Stimulated activated CD8-positive, alpha-beta memory T cell treated with anti-CD3 and anti-CD28 coated beads, Interleukin-12 subunit alpha, Interleukin-12 subunit beta, amount 100 ng/mL, for 1 hour (primary cell): ENCODE data around the gene STON1.
"Not testable (repeated sequence)": the region's sequence is repeated elsewhere in the genome, so short reads cannot be mapped to it uniquely, and the experiment has no call there.

Experiments used
- DNase-seq: peaks from one replicate; pipeline ENCODE4 v3.0.0-alpha.2; 2020; ENCODE audit warnings: low read depth

Gene STON1

DNA sequence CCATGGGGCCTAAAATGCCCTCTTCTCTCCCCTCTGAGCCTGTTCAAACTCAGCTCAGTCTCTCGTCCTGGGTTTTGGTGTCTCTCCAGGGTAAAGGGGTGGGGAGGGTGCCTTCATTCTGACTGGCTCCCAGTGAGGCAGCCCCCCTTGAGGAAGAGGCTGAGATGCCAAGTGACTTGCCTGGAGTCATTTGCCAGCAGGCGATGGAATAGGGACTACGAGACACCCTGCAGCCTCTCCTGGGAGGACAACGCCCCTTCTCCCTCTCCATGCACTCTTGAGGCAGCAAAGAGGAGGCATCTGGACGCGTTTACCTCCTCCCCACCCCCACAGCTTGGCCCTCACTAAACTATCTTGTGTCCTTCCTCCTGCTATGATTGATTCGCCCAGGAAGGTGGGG, 760 bp upstream of the STON1 start:
- no peak for DNase-seq

- no peak for DNase-seq
These were observed 300 bp upstream of the STON1 start for GRCh38 chr2:48529676-48530032.

GRCh38 chr2:48531141-48531648, 1.2 kb downstream of the STON1 start:
- no peak for DNase-seq

GRCh38 chr2:48532174-48532573, 2.2 kb downstream of the STON1 start:
- no peak for DNase-seq

GRCh38 chr2:48532824-48533223, 2.9 kb downstream of the STON1 start:
- DNase-seq: no peak

GRCh38 chr2:48534781-48535180, 4.8 kb downstream of the STON1 start:
- no peak for DNase-seq

GRCh38 chr2:48540237-48540935, 10.4 kb downstream of the STON1 start:
- DNase-seq: no peak

DNA sequence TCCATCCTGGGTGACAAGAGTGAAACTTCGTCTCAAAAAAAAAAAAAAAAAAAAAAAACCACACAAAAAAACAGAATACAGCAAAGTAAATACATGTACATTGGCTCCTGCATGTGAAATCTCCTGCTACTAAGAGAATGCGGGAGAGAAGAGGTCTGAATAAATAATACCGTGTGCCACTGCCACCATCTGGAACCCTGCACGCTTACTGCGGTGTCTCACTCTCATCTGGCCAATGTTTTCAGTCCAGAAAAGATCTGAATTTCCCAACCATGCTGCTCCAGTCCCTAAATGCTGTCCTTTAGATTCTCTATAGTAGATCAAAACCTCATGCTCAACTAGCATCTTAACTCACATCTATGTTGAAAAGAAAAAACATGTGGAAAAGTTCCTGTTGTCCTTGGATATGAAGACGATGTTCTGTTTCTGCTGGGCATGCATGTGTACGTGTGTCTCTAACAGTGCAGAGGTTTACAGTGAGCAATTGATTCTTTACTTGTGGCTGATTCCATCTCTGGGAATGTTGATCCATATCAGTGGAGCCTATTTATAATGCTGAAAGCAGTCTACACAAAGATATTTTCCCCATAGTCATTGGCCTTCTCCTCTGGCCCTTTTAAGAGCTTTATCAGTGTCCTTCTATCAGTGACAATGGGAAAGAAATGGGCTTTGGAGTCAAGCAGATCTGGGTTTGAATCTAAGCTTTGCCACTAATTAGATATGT, 11.9 kb downstream of the STON1 start:
- DNase-seq: no peak

DNA sequence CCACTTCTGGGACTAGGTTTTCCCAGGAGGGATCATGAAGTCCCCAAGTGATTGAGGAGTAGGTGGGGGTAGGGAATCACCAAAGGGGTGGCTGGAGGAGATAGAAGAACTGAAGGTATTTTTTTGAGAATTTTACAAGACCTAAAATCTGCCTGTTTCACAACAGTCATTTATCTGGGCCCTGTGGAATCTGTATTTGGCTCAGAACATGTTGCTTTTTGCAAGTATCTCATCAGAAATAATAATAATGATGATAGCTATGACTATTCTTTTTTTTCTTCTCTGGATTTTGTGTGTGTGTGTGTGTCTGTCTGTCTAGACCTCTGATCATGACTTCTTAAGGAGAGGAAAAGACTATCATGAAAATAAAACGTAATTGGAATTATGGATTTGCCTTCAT, 13.9 kb downstream of the STON1 start:
- no peak for DNase-seq

GRCh38 chr2:48545244-48545643, 15.3 kb downstream of the STON1 start:
- DNase-seq: no peak

DNA sequence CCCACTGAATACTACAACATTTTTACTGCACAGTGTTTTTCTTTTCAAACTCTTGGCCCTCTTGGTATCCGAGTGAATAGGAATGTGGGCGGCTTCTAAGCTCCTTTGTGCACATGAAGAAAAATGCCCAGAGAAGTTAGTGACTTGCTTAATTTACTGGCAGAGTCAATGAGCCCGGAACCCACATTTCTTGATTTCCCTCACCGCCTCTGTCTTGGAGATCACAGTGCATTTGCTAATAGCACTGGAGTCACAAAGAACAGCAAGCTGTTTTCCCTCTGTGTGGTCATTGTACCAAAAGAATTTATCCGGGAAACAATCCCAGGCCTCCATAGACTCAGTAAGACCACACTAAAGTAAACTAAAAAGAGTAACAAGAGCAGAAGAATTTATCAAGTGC, 18.9 kb downstream of the STON1 start:
- no peak for DNase-seq

- DNase-seq: no peak
These were observed 20.0 kb downstream of the STON1 start for GRCh38 chr2:48549972-48550371.

DNA sequence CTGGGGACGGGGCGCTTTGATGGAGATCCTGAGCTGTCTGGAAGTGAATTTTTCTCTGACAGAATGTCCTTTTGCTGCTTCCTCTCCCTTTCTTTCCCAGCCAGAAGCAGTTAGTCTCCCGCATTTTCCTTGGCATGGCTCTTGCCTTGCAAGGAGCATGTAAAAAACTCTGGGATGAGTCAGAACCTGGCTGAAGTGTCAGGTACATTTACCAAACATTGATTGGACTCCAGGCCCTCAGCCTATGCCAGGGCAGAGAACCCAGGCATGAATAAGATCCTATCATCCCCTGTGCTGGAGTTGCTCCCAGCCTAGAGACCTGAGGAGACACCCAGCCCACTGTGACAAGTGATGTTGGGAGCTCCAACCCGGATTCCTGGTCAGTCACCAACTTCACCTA, 21.6 kb downstream of the STON1 start:
- no peak for DNase-seq

DNA sequence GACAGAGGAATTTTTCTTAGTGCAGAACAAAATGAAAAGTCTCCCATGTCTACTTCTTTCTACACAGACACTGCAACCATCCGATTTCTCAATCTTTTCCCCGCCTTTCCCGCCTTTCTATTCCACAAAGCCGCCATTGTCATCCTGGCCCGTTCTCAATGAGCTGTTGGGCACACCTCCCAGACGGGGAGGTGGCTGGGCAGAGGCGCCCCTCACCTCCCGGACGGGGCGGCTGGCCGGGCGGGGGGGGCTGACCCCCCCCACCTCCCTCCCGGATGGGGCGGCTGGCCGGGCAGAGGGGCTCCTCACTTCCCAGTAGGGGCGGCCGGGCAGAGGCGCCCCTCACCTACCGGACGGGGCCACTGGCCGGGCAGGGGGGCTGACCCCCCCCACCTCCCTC, 25.1 kb downstream of the STON1 start:
- not testable (repeated sequence) for DNase-seq

DNA sequence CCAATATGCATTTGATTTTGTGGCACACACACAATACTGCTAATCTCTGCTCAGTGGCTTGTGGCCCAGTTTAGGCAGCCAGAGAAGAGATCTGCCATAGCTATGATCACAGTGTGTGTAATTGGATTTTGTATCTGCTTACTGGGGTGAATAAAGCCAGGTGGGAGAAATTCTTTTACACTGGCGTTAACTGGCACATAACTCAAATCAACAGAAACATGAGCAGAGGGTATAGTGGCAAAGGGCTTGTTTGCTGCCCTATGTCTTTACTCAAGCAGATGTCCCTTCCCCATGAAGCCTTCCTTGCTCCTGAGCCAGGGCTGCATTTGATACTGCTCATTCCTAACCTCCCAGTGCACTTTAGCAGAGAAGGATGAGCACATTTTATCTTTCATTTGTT, 28.5 kb downstream of the STON1 start:
- no peak for DNase-seq

DNA sequence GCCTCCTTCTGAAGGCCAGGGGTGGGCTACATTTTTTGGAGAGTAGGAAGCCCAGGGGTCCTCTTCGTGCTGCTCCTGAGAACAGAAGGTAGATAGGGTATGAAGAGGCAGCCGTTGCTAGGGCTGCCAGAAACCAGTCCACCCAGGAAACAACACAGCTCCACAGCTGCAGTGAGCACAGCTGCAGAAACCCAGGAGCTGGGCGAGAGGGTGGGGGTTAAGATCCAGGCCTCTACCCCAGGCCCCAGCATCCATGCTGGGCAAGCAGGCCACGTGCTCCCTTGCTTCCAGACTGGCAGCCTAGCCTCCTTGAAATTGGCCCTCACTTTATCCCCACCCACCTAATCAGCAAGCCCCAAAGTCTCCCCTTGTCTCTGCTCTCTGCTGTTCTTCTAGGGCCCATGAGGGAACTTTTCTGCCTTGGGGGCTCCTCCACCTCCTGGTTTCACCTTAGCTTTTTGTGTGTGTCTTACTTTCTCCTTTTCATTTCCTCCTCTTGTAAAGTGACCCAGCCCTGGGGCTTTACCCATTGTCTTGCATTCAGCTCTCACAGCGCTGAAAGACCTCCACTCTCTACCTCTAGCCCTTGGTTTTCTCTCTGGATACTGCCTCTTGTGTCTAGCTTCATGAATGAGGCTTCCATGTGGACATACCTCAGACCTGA, 30.7 kb downstream of the STON1 start:
- no peak for DNase-seq

- no peak for DNase-seq
These were observed 32.3 kb downstream of the STON1 start for GRCh38 chr2:48562281-48562680.

- no peak for DNase-seq
These were observed 36.8 kb downstream of the STON1 start for GRCh38 chr2:48566592-48567310.

- DNase-seq: no peak
These were observed 37.7 kb downstream of the STON1 start for GRCh38 chr2:48567671-48568070.

GRCh38 chr2:48568547-48568946, 38.6 kb downstream of the STON1 start:
- DNase-seq: no peak

GRCh38 chr2:48569433-48569832, 39.5 kb downstream of the STON1 start:
- DNase-seq: no peak

DNA sequence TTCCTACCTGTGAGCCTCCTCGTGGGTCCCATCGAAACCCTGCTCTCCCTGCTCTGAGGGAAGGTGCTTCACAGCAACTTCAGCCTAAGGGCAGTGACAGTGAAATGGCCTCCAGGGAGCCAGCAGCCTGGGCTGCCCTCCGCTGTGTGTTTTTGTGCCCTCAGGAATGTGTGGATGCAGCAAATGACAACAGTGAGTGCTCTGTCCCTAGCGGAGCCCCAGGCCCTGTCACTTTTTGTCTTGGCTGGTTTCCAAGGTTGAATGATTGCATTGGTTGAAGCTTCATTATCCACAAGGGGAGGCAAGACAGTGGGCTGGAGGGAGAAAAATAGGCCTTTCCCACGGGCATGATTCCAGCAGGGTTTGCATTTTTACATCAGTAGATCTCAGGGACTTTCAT, 42.9 kb downstream of the STON1 start:
- DNase-seq: no peak
